ENCODE measurements around the gene SOX8.
"Not testable (repeated sequence)": the region's sequence is repeated elsewhere in the genome, so short reads cannot be mapped to it uniquely, and the experiment has no call there.

The SOX8 gene

DNA sequence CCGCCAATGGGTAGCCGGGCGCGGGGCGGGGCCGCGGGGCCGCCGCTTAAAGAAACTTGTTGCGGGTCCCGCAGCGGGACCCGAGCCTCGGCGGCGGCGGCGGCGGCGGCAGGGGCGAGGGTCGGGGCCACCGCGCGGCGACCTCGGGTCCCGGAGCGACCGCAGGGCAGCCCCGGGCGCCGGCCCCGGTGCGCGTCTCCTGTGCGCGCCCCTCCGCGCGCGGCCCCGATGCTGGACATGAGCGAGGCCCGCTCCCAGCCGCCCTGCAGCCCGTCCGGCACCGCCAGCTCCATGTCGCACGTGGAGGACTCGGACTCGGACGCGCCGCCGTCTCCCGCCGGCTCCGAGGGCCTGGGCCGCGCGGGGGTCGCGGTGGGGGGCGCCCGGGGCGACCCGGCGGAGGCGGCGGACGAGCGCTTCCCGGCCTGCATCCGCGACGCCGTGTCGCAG, at the start of gene SOX8:
TSS of gene SOX8 (plus strand) at position 76 of the 450 bp plus-strand sequence. CDS start at position 229, 153 bp downstream.
- DNase-seq (ENCODE audit: low read depth): no peak

DNA sequence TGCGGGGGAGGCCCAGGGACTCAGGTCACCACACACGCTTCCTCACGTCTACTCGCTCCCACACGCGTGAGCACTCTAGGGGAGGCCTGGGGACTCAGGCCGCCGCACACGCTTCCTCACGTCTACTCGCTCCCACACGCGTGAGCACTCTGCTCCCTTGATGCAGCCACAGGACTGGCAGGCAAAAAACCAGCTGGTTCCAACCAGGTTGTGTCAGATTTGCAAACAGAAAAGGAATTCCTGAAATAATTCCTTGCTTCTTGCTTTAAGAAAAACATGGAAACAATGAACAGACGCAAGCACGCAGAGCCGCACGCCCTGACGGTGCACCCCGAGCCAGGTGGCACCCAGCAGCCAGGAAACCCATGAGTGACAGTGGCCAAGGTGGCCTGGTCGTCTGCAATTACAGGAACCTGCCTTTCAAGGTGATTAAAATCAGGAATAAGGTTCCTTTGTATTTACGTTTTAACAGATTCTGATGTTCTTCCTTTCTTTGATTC, 48.7 kb upstream of the SOX8 start:
- DNase-seq (ENCODE audit: low read depth): no peak

DNA sequence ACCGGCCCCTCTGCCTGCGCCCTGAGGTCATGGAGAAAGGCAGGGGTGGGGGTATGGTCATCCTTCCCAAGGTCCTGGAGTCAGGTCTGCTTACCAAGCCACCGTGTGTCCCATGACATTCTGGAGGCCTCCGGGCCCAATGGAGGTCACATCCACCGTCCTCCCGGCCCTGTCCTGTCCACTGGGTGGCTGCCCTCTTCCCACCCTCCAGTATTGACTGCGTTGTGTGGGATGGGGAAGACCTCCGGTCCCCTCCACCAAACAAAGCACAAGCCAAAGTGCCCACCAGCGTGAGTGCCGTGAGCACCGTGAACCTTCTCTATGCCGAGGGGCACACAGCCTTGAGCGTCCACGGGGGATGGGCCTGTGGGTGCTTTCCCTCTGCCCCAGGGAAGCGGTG, 48.0 kb upstream of the SOX8 start:
- no peak for DNase-seq (ENCODE audit: low read depth)

DNA sequence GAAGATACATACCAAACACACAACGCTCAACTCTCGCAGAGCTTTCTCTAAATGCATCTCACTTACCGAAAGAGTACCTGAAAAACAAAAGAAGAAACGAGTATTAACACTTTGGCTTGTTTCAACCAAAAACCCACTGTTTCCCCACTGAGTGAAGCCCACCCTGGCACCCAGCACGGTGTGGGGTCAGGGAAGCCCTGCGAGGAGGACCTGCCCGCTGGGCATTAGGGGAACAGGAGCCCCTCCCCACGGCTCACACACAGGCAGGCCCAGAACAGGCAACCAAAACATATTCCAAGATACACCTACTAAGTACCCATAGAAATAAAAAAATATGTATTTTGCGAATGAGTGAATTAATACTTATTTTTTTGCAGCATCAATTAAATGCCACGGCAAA, 47.4 kb upstream of the SOX8 start:
- DNase-seq (ENCODE audit: low read depth): no peak

DNA sequence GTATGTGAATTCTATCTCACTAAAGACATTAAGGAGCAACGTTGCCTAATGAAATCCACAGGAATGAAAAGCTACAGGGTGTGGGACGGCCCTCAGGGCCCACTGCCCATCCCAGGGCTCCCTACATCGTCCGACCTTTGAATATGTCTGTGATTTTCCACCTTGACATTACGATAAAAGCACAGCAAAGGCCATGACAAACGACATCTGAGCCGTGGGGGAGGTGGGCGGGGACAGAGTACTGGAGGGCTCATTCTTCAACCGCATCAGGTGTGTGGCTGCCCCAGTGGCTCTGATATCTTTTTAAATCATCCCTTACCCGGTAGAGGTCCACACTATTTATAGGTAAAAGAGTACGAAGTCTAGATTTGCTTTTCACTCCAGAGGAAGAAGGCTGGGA, 45.9 kb upstream of the SOX8 start:
- no peak for DNase-seq (ENCODE audit: low read depth)

DNA sequence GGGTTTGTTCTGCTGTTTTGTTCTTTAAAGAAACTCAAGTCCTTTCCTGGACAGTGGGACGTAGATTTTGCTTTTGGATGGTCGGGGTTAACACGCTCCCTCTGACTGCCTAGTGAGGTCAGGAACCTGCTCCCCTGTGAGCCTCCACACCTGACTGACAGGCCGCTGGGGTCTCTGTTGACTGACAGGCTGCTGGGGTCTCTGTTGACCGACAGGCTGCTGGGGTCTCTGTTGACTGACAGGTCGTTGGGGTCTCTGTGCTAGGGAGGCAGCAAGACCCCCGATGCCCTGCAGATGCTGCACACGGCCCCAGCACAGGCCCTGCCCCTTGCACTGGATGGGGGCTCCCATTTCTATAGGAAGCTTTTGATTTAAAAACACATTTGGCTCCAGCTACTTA, 44.3 kb upstream of the SOX8 start:
- no peak for DNase-seq (ENCODE audit: low read depth)

DNA sequence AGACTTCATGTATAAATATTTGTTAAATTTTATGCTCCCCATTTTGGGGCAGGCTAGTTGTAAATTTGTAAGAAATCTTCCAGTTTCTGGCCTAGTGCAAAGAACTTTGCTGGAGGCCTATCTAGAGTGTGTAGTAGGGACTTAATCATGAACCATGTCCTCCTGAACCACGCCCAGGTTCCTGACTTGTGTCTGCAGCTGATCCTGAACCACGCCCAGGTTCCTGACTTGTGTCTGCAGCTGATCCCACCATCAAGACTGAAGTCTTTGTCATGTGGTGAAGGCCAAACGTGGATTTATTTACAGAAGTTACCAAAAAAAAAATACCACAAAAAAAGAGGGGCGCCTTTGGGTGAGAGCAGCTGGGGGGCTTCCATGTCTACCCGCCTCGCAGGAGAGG, 43.8 kb upstream of the SOX8 start:
- DNase-seq (ENCODE audit: low read depth): no peak

DNA sequence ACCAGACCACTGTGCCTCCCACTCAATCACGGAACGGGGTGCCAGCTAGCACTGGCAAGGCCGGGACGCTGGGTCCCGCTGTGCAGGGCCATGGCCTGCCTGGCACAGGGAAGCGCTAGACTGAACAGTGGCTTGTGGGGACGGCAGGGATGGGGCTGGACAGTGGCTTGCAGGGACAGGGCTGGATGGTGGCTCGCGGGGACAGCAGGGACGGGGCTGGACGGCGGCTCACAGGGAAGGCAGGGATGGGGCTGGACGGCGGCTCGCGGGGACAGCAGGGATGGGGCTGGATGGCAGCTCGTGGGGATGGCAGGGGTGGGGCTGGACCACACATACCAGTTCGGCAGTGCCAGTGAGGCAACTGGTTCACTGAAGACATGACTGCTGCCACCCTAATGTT, 43.4 kb upstream of the SOX8 start:
- DNase-seq (ENCODE audit: low read depth): no peak

DNA sequence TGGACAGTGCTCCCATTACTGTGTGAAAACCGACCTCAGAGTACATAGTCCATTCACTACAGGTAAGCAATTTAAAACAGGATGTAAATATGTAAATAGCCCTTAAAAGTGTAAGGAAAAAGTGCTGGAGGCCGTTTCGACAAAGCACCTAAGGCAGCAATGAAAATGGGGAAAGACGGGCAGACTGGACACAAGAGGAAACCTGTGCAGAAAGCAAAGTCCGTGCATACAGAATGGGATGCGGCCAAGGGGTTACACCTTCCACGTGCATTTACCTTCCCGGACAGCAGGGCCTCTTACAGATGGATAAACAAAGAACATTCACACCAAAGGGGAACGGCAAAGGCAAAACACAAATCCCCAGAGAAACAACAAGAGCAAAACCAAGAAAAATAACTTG, 42.8 kb upstream of the SOX8 start:
- no peak for DNase-seq (ENCODE audit: low read depth)

DNA sequence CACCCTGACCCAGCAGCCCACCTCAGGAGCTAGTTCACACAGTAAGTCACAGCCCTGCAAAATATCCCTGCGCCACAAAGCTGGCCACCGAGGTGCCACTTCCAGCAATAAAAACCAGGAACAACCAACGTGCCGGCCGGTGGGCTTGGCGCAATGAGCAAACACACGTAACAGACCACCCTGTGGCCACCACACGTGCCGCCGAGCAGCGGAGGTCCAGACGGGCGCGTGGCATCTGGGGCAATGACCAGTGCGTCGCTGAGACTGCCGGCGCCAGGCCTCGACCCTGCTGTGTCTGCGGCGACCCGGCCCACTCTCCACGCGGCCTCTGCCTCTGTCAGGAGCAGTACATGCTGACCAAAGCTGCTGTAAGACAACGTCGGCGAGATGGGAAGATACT, 42.3 kb upstream of the SOX8 start:
- no peak for DNase-seq (ENCODE audit: low read depth)

DNA sequence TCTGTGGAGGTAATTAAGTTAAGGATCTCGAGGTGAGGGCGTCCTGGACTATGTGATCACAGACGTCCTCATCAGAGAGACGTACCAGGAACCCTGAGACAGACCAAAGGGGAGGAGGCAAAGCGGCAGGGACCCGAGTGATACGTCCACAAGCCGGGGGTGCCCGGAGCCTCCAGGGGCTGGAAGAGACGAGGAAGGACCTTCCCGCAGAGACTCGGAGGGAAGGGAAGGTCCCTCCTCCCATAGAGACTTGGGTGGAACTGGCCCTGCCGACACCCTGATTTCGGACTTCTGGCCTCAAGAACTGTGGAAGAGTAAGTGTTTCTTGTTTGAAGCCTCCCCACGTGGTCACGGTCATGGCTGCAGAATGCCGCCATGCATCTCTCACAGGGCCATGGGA, 41.6 kb upstream of the SOX8 start:
- no peak for DNase-seq (ENCODE audit: low read depth)

DNA sequence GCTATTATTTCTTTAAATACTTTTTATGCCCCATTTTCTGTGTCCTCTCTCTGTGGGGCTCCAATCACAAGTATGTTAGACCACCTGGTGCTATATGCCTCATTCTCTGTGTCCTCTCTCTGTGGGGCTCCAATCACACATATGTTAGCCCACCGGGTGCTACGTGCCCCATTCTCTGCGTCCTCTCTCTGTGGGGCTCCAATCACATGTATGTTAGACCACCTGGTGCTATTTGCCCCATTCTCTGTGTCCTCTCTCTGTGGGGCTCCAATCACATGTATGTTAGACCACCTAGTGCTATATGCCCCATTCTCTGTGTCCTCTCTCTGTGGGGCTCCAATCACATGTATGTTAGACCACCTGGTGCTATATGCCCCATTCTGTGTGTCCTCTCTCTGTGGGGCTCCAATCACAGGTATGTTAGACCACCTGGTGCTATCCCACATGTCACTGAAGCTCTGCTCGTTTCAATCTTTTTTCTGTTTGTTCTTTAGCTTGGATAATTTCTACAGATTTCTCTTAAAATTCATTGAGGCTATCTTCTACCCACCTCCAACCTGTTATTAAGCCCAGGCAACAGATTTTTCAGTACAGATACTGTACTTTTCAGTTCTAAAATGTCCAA, 39.0 kb upstream of the SOX8 start:
- DNase-seq (ENCODE audit: low read depth): no peak

DNA sequence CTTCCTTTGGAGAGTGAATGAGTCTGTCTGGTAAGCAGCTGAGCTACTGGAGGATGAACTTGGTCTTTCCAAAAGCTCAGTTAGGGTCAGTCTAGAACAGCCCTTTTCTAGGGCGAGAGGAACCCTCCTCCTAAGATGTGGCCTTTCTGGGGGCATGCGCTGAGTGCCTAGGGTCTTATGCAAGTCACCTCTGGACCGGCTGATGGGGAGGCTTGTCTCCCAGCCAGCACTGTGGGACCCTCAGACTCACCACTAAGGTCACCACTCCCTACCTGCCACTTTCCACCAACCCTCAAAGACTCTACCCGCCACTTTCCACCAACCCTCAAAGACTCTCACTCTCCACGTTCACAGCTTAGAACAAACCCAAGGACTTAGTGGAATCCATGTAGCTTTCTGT, 37.6 kb upstream of the SOX8 start:
- no peak for DNase-seq (ENCODE audit: low read depth)

DNA sequence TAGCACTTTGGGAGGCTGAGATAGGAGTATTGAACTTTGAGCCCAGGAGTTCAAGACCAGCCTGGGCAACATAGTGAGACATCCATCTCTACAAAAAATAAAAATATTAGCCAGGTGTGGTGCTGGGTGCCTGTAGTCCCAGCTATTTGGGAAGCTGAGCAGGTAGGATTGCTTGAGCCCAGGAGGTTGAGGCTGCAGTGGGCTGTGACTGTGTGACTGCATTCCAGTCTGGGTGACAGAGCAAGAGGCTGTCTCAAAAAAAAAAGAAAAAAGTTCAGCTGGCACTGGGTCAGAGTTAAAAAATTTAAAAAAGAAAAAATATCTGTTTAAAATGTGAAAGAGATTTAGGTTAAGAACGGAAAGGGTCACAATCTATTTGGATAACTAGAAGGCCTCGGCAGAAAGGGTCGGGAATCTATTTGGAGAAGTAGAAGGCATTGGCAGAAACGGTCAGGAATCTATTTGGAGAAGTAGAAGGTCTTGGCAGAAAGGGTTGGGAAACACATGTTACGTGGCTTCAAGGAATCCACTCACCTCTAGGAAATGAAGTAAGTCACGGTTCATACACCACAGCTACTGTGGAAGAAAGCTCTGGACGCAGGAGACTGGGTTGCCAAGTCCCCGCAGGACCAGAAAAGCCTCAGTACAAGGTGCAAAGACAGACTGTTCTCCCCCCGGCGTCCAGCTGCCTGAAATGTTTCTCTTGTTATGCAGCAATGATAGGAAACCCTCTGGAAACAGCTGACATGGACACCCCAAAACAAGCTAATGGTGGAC, 36.1 kb upstream of the SOX8 start:
- DNase-seq (ENCODE audit: low read depth): no peak

DNA sequence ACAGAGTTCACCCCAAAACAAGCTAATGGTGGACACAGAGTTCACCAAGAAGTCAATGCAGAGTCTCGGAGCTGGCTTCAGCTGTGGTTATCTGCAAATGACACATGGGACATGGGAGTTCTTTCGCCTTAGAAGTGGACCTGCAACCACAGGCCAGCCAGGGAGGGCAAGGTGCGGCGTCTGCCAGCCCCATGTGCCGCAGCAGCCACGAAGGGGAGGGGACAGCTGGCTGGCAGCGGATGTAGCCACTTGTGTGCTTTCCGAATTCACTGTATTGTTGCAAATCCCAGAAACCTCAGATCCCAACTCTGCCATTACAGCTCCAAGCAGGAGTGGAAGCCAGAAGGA, 35.5 kb upstream of the SOX8 start:
- no peak for DNase-seq (ENCODE audit: low read depth)

DNA sequence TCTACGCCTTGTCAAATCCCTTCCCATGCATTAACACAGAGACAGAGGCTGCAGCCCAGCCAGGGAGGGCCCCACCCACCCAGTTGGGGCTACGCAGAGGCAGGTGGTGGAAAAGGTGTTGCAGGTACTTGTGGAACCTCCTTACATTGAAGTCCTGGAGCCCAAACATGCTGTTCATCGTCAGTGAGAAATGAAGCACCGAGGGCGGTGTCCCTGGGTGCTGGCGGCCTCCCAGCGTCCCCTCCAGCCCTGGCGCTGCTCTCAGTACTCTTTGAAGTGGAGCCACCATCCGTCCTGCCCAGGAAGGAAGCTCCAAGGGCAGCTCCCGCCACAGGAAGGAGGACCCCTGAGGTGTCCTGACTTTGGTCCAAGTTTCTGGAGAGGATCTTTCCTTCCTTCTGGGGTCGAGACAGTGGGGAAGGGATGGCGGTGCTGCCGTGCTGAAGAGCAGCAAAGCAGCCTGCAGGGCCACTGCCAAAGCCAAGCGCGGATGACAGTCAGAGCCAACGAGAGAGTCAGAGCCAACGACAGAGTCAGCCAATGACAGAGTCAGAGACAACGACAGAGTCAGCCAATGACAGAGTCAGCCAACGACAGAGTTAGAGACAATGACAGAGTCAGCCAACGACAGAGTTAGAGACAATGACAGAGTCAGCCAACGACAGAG, 34.2 kb upstream of the SOX8 start:
- no peak for DNase-seq (ENCODE audit: low read depth)

DNA sequence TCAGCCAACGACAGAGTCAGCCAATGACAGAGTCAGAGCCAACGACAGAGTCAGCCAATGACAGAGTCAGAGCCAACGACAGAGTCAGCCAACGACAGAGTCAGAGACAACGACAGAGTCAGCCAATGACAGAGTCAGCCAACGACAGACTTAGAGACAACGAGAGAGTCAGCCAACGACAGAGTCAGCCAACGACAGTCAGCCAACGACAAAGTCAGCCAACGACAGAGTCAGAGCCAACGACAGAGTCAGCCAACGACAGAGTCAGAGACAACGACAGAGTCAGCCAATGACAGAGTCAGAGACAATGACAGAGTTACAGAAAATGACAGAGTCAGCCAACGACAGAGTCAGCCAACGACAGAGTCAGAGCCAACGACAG, 33.7 kb upstream of the SOX8 start:
- not testable (repeated sequence) for DNase-seq (ENCODE audit: low read depth)

DNA sequence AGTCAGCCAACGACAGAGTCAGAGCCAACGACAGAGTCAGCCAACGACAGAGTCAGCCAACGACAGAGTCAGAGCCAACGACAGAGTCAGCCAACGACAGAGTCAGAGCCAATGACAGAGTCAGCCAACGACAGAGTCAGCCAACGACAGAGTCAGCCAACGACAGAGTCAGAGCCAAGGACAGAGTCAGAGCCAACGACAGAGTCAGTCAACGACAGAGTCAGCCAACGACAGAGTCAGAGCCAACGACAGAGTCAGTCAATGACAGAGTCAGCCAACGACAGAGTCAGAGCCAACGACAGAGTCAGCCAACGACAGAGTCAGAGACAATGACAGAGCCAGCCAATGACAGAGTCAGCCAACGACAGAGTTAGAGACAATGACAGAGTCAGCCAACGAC, 32.8 kb upstream of the SOX8 start:
- not testable (repeated sequence) for DNase-seq (ENCODE audit: low read depth)

DNA sequence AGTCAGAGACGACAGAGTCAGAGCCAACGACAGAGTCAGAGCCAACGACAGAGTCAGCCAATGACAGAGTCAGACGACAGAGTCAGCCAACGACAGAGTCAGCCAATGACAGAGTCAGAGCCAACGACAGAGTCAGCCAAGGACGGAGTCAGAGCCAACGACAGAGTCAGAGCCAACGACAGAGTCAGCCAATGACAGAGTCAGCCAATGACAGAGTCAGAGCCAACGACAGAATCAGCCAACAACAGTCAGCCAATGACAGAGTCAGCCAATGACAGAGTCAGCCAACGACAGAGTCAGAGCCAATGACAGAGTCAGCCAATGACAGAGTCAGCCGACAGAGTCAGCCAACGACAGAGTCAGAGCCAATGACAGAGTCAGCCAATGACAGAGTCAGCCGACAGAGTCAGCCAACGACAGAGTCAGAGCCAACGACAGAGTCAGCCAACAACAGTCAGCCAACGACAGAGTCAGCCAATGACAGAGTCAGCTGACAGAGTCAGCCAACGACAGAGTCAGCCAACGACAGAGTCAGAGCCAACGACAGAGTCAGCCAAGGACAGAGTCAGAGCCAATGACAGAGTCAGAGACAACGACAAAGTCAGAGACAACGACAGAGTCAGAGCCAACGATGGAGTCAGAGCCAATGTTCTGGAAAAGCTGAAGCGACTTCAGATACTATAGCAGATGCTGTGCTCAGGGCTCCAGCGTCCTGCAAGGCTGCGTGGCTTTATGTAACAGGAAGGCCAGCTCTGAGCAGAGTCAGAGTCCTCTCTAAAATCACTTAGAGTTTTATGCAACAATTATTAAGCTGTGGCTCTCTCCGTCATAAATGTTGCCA, 30.6 kb upstream of the SOX8 start:
- DNase-seq (ENCODE audit: low read depth): not testable (repeated sequence)

DNA sequence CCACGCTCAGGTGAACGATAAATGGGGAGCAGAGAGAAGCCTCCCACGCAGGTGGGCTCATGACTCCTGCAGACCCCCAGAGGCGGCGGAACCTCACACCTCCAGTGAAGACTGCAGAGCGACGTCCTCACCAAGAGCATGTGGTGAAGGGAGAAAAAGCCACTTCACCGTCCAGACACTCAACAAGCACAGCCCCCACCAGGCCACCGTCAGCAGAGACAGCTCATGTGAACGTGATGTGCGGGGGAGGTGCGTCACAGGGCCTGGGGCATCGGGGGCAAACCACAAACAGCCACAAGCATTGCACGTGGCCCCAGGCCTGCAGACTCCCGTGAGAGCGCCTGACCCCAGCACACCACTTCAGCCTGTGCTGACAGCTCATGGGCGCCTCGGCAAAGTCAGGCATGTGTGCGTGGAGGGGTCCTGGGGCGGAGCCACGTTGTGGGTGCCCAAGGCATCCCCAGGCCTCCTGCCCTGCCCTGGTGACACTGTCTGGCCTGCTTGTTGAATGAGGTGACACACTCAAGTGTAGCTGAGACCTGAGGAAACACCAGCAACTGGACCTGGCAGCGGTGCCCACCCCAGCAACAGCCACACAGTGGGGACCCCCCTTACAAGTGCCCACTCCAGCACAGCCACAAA, 29.8 kb upstream of the SOX8 start:
- DNase-seq (ENCODE audit: low read depth): no peak

DNA sequence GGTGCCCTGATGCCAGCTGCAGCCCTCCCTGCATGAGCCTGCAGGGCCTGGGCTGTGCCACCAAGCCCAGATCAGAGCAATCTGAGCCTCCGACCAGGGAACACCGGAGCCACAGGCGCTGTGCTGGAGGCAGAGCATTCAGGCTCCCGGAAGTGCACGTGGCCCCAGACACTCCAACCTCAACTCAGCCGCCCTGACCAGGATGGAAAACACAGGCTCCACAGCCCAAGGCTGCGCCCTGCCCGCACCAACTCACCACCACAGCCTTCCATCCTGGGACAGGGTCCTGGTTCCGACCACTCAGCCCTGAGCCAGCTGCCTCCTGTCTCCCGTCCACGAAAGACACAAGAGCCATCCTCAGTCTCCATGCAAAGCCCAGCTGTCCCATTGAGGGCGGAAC, 29.2 kb upstream of the SOX8 start:
- no peak for DNase-seq (ENCODE audit: low read depth)

DNA sequence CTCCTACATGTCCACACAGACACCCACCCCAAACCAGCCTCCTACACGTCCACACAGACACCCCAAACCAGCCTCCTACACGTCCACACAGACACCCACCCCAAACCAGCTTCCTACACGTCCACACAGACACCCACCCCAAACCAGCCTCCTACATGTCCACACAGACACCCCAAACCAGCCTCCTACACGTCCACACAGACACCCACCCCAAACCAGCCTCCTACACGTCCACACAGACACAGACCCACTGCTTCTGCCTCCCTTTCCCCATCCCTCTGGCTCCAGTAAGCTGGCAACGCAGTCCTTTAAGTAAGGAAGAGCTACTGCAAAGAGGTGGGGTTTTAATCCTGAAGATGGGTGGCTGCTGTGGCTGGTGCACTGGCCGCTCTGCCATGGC, 27.8 kb upstream of the SOX8 start:
- not testable (repeated sequence) for DNase-seq (ENCODE audit: low read depth)
